ENCODE measurements around the gene ENTREP1.

ENTREP1 gene

GRCh38 chr9:69332067-69332685 lies 7.2 kb downstream of the ENTREP1 start:
- no peak overlapping the region for H3K27ac Mint-ChIP-seq
- no peaks in the 10 kb centered on the region for H3K36me3 Mint-ChIP-seq
- H3K9me3 Mint-ChIP-seq, result no peaks in the 10 kb centered on the region
- H3K27me3 Mint-ChIP-seq, result peaks cover 3% of the 10 kb centered on the region
- no peaks in the 10 kb centered on the region for H3K4me1 Mint-ChIP-seq
- no peak for DNase-seq (ENCODE audit: low spot score in 2 of 2)
- H3K4me3 Mint-ChIP-seq, result no peak overlapping the region
- ATAC-seq (ENCODE audit: low read depth), result no peak

GRCh38 chr9:69333716-69334115 lies 8.7 kb downstream of the ENTREP1 start:
- Mint-ChIP-seq H3K27me3 (peaks cover 1% of the 10 kb centered on the region), H3K4me1 (no peaks in the 10 kb centered on the region), H3K9me3 (no peaks in the 10 kb centered on the region), H3K36me3 (no peaks in the 10 kb centered on the region), H3K27ac (no peak overlapping the region), H3K4me3 (no peak overlapping the region)
- DNase-seq (ENCODE audit: low spot score in 2 of 2), result no peak
- no peak for ATAC-seq (ENCODE audit: low read depth)

- Mint-ChIP-seq H3K27ac (no peak overlapping the region), H3K4me1 (no peaks in the 10 kb centered on the region), H3K9me3 (no peaks in the 10 kb centered on the region), H3K27me3 (peaks cover 1% of the 10 kb centered on the region), H3K4me3 (no peak overlapping the region), H3K36me3 (no peaks in the 10 kb centered on the region)
- ATAC-seq (ENCODE audit: low read depth), result no peak
- DNase-seq (ENCODE audit: low spot score in 2 of 2), result no peak
Observed at GRCh38 chr9:69334317-69334716, 9.3 kb downstream of the ENTREP1 start.

GRCh38 chr9:69339620-69340019 lies 14.6 kb downstream of the ENTREP1 start:
- no peak for ATAC-seq (ENCODE audit: low read depth)
- DNase-seq (ENCODE audit: low spot score in 2 of 2), result no peak
- Mint-ChIP-seq H3K4me3 (no peak overlapping the region), H3K36me3 (no peaks in the 10 kb centered on the region), H3K9me3 (no peaks in the 10 kb centered on the region), H3K27ac (no peak overlapping the region), H3K27me3 (peaks cover 8% of the 10 kb centered on the region), H3K4me1 (no peaks in the 10 kb centered on the region)

- H3K27me3 Mint-ChIP-seq, result peaks cover 11% of the 10 kb centered on the region
- H3K27ac Mint-ChIP-seq, result no peak overlapping the region
- H3K36me3 Mint-ChIP-seq, result no peaks in the 10 kb centered on the region
- no peak for DNase-seq (ENCODE audit: low spot score in 2 of 2)
- ATAC-seq (ENCODE audit: low read depth), result no peak
- no peak overlapping the region for H3K4me3 Mint-ChIP-seq
- H3K4me1 Mint-ChIP-seq, result no peaks in the 10 kb centered on the region
- H3K9me3 Mint-ChIP-seq, result no peaks in the 10 kb centered on the region
Observed at GRCh38 chr9:69340631-69341030, 15.6 kb downstream of the ENTREP1 start.

GRCh38 chr9:69342769-69343168 lies 17.8 kb downstream of the ENTREP1 start:
- no peak overlapping the region for H3K27ac Mint-ChIP-seq
- no peak overlapping the region for H3K4me3 Mint-ChIP-seq
- H3K9me3 Mint-ChIP-seq, result no peaks in the 10 kb centered on the region
- H3K36me3 Mint-ChIP-seq, result no peaks in the 10 kb centered on the region
- H3K4me1 Mint-ChIP-seq, result no peaks in the 10 kb centered on the region
- peaks cover 11% of the 10 kb centered on the region for H3K27me3 Mint-ChIP-seq
- DNase-seq (ENCODE audit: low spot score in 2 of 2) (no peak), ATAC-seq (ENCODE audit: low read depth) (no peak)

GRCh38 chr9:69344459-69344858 lies 19.4 kb downstream of the ENTREP1 start:
- Mint-ChIP-seq H3K36me3 (no peaks in the 10 kb centered on the region), H3K9me3 (peaks cover 2% of the 10 kb centered on the region), H3K27me3 (peaks cover 11% of the 10 kb centered on the region), H3K27ac (no peak overlapping the region), H3K4me3 (no peak overlapping the region), H3K4me1 (no peaks in the 10 kb centered on the region)
- DNase-seq (ENCODE audit: low spot score in 2 of 2), result no peak
- ATAC-seq (ENCODE audit: low read depth), result no peak

GRCh38 chr9:69346596-69347390 lies 21.8 kb downstream of the ENTREP1 start:
- no peaks in the 10 kb centered on the region for H3K36me3 Mint-ChIP-seq
- no peak overlapping the region for H3K27ac Mint-ChIP-seq
- peaks cover 4% of the 10 kb centered on the region for H3K9me3 Mint-ChIP-seq
- H3K4me3 Mint-ChIP-seq, result no peak overlapping the region
- DNase-seq (ENCODE audit: low spot score in 2 of 2), result no peak
- peaks cover 11% of the 10 kb centered on the region for H3K27me3 Mint-ChIP-seq
- H3K4me1 Mint-ChIP-seq, result no peaks in the 10 kb centered on the region
- ATAC-seq (ENCODE audit: low read depth), result no peak

- peaks cover 11% of the 10 kb centered on the region for H3K27me3 Mint-ChIP-seq
- no peak overlapping the region for H3K4me3 Mint-ChIP-seq
- peaks cover 4% of the 10 kb centered on the region for H3K9me3 Mint-ChIP-seq
Observed at GRCh38 chr9:69347607-69348006, 22.6 kb downstream of the ENTREP1 start.

GRCh38 chr9:69351227-69351626 lies 26.2 kb downstream of the ENTREP1 start:
- ATAC-seq (ENCODE audit: low read depth) (no peak), DNase-seq (ENCODE audit: low spot score in 2 of 2) (no peak)
- Mint-ChIP-seq H3K9me3 (peaks cover 4% of the 10 kb centered on the region), H3K4me1 (no peaks in the 10 kb centered on the region), H3K4me3 (no peak overlapping the region), H3K36me3 (no peaks in the 10 kb centered on the region), H3K27me3 (peaks cover 5% of the 10 kb centered on the region), H3K27ac (no peak overlapping the region)

More at GRCh38 chr9:69347607-69348006, 22.6 kb downstream of the ENTREP1 start:
- Mint-ChIP-seq H3K4me1 (no peaks in the 10 kb centered on the region), H3K27ac (no peak overlapping the region), H3K36me3 (no peaks in the 10 kb centered on the region)
- ATAC-seq (ENCODE audit: low read depth), result no peak
- no peak for DNase-seq (ENCODE audit: low spot score in 2 of 2)

GRCh38 chr9:69355232-69355631 lies 30.2 kb downstream of the ENTREP1 start:
- H3K9me3 Mint-ChIP-seq, result peaks cover 3% of the 10 kb centered on the region
- peaks cover 4% of the 10 kb centered on the region for H3K27me3 Mint-ChIP-seq
- no peaks in the 10 kb centered on the region for H3K4me1 Mint-ChIP-seq
- ATAC-seq (ENCODE audit: low read depth), result no peak
- DNase-seq (ENCODE audit: low spot score in 2 of 2), result no peak
- no peak overlapping the region for H3K27ac Mint-ChIP-seq
- H3K36me3 Mint-ChIP-seq, result no peaks in the 10 kb centered on the region
- H3K4me3 Mint-ChIP-seq, result no peak overlapping the region

GRCh38 chr9:69357030-69357775 lies 32.2 kb downstream of the ENTREP1 start:
- no peak overlapping the region for H3K27ac Mint-ChIP-seq
- no peak for ATAC-seq (ENCODE audit: low read depth)

GRCh38 chr9:69357821-69358220 lies 32.8 kb downstream of the ENTREP1 start:
- H3K36me3 Mint-ChIP-seq, result no peaks in the 10 kb centered on the region
- peaks cover 5% of the 10 kb centered on the region for H3K27me3 Mint-ChIP-seq
- peaks cover 2% of the 10 kb centered on the region for H3K9me3 Mint-ChIP-seq
- H3K4me1 Mint-ChIP-seq, result no peaks in the 10 kb centered on the region
- DNase-seq (ENCODE audit: low spot score in 2 of 2) (no peak), ATAC-seq (ENCODE audit: low read depth) (no peak)
- H3K4me3 Mint-ChIP-seq, result no peak overlapping the region
- H3K27ac Mint-ChIP-seq, result no peak overlapping the region

More at GRCh38 chr9:69357030-69357775, 32.2 kb downstream of the ENTREP1 start:
- no peak for DNase-seq (ENCODE audit: low spot score in 2 of 2)
- Mint-ChIP-seq H3K36me3 (no peaks in the 10 kb centered on the region), H3K4me3 (no peak overlapping the region), H3K9me3 (peaks cover 2% of the 10 kb centered on the region), H3K4me1 (no peaks in the 10 kb centered on the region), H3K27me3 (peaks cover 5% of the 10 kb centered on the region)

GRCh38 chr9:69363191-69363590 lies 38.2 kb downstream of the ENTREP1 start:
- ATAC-seq (ENCODE audit: low read depth), result no peak
- no peak for DNase-seq (ENCODE audit: low spot score in 2 of 2)
- H3K36me3 Mint-ChIP-seq, result no peaks in the 10 kb centered on the region

More at GRCh38 chr9:69363191-69363590, 38.2 kb downstream of the ENTREP1 start:
- H3K4me3 Mint-ChIP-seq, result no peak overlapping the region
- H3K27ac Mint-ChIP-seq, result no peak overlapping the region
- H3K4me1 Mint-ChIP-seq, result no peaks in the 10 kb centered on the region
- peaks cover 2% of the 10 kb centered on the region for H3K9me3 Mint-ChIP-seq
- H3K27me3 Mint-ChIP-seq, result peaks cover 3% of the 10 kb centered on the region
